ENCODE measurements around the gene DGKH.
"Not testable (repeated sequence)": the region's sequence is repeated elsewhere in the genome, so short reads cannot be mapped to it uniquely, and the experiment has no call there.

The DGKH gene

DNA sequence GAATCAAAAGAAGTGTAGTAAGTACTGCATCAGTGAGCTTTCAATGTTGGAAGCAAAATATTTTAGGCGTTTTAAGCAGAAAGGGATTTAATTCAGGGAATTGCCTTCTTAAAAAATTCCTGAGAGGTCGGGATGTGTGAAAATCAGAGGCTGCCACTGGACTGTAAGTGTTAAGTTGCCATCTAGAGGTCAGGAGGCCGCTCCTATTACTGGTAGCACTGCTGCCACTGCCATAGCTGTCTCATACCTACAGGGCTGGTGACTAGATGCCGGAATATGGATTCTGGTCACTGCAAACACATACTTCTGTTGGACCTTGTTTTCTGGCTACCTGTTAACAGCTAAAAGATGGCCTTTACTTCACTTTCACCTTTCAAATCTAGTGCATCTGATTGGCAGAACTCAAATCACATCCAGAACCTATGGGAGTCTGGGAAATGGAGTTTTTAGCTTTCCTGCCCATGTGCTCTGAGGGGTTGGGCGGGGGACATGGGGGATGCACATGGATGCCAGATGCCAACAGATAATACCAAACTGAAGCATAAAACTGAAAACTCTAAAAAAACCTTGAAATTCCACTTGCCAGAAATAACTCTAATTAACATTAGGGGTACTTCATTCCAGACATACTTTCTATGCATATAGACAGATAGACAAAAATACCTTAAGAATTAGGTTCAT is 29.8 kb downstream of the DGKH start:
- no peak for DNase-seq (ENCODE audit: low read depth)
- no peak overlapping the region for H3K4me3 ChIP-seq (replicated peaks; ENCODE audit: low read depth, low read length)
- TF ChIP-seq, protein P1, sequence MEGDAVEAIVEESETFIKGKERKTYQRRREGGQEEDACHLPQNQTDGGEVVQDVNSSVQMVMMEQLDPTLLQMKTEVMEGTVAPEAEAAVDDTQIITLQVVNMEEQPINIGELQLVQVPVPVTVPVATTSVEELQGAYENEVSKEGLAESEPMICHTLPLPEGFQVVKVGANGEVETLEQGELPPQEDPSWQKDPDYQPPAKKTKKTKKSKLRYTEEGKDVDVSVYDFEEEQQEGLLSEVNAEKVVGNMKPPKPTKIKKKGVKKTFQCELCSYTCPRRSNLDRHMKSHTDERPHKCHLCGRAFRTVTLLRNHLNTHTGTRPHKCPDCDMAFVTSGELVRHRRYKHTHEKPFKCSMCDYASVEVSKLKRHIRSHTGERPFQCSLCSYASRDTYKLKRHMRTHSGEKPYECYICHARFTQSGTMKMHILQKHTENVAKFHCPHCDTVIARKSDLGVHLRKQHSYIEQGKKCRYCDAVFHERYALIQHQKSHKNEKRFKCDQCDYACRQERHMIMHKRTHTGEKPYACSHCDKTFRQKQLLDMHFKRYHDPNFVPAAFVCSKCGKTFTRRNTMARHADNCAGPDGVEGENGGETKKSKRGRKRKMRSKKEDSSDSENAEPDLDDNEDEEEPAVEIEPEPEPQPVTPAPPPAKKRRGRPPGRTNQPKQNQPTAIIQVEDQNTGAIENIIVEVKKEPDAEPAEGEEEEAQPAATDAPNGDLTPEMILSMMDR (IDR thresholded peaks at IDR 0.05; ENCODE audit: low read length, missing control alignments) = no peak

DNA sequence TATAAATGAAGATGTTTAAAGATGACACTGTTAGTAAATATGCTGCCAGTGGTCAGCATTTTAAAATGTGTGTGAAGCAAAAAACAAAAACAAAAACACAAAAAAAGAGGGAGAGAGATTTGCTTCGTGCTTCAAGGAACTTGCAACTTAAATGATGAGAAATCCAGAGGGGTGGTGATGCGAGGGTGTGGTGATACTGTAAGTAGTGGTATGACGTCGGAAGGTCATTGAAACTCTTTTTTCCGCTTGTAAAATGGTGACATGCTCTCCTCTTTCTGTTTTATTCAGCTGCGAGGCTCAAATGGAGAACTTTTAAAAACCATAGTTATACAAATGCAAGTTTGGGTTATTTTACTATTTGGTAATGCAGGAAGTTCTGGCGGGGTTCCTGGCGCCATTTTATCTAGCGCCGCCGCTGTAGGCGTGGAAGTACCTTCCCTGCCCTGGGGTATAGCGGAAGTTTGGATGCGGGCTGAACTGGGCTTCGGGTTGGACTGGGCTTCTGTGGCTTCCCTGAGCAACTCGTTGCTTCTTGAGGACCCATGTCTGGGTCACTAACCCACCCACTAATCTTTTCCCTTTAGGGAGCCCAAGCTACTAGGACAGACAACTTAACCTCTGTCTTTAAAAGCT is 34.8 kb downstream of the DGKH start:
- H3K4me3 ChIP-seq (replicated peaks; ENCODE audit: low read depth, low read length) = no peak overlapping the region
- TF ChIP-seq, protein P1 (IDR thresholded peaks at IDR 0.05; ENCODE audit: low read length, missing control alignments) = no peak
- no peak for DNase-seq (ENCODE audit: low read depth)

DNA sequence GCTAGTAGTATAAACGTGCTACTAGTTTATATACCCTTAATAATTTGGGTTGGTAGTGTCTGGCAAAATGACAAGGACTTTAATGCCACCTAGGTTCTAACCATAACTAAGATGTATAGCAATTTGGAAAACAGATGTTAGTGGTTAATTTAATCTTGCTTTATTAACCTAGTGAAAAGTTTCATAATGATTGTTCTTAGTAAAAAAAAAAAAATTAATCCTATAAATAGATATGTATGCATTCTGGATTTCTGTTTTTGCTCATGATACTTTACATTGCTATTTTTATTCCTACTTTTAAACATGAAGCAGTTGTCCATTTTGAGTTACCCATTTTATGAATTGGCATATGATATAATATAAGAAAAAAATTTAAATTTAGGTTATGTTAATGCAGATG is 36.3 kb downstream of the DGKH start:
- TF ChIP-seq, protein P1 (IDR thresholded peaks at IDR 0.05; ENCODE audit: low read length, missing control alignments) = no peak
- DNase-seq (ENCODE audit: low read depth) = no peak
- no peak overlapping the region for H3K4me3 ChIP-seq (replicated peaks; ENCODE audit: low read depth, low read length)

DNA sequence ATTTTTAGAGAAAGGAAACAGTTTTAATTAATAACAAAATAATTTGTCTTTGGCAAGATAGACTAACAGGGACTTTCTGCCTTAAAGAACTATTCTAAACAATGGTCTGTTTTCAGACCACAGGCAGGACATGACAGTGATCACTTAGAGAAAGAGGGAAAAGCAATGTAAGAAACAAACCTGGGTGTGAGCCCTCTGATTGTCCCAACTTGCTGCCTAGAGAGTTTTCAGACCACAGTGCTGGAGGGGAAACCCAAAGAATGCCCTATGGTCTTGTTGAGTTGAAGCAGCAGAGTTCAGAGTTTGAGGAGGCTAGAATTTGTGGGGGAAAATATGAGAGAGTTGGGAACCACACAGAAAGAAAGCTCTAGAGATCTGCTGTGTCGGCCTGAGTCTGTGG is 38.1 kb downstream of the DGKH start:
- TF ChIP-seq, protein P1 (IDR thresholded peaks at IDR 0.05; ENCODE audit: low read length, missing control alignments) = no peak
- no peak overlapping the region for H3K4me3 ChIP-seq (replicated peaks; ENCODE audit: low read depth, low read length)
- no peak for DNase-seq (ENCODE audit: low read depth)

DNA sequence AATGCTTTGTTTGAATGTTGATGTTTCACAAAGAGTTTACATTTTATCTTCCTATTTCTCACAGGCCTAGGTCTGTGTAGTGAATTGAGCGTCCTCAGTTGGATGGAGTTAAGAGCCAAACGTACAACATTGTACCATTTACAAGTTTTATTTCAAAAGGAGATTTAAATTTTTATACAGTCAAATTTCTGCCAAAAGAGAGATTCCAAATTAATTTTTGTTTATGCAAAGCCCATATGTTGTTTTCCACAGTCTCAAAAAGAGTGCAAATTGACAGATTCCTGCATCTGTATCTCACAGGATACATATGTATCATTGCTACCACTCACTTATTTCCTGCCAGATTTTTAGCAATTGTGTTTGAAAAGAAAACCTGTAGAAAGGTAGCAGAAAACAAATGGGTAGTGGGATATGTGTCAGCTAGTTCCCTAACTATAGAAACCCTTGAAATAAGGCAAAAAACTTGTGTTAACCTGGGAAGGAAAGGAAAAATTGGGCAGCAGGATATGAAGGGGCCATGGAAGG is 46.1 kb downstream of the DGKH start:
- no peak overlapping the region for H3K4me3 ChIP-seq (replicated peaks; ENCODE audit: low read depth, low read length)
- no peak for DNase-seq (ENCODE audit: low read depth)
- TF ChIP-seq, protein P1 (IDR thresholded peaks at IDR 0.05; ENCODE audit: low read length, missing control alignments) = no peak

DNA sequence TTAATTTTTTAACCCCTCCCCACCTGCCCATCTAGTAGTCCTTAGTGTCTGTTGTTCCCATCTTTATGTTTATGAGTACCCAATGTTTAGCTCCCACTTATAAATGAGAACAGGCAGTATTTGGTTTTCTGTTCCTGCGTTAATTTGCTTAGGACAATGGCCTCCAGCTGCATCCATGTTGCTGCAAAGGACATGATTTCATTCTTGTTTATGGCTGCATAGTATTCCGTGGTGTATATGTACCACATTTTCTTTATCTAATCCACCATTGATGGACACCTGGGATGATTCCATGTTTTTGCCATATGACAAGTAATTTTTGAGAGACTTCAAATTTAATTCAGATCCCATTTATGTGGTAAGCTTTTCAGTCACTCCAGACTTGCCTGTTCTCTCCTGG is 47.8 kb downstream of the DGKH start:
- H3K4me3 ChIP-seq (replicated peaks; ENCODE audit: low read depth, low read length); DNase-seq (ENCODE audit: low read depth): not testable (repeated sequence)

DNA sequence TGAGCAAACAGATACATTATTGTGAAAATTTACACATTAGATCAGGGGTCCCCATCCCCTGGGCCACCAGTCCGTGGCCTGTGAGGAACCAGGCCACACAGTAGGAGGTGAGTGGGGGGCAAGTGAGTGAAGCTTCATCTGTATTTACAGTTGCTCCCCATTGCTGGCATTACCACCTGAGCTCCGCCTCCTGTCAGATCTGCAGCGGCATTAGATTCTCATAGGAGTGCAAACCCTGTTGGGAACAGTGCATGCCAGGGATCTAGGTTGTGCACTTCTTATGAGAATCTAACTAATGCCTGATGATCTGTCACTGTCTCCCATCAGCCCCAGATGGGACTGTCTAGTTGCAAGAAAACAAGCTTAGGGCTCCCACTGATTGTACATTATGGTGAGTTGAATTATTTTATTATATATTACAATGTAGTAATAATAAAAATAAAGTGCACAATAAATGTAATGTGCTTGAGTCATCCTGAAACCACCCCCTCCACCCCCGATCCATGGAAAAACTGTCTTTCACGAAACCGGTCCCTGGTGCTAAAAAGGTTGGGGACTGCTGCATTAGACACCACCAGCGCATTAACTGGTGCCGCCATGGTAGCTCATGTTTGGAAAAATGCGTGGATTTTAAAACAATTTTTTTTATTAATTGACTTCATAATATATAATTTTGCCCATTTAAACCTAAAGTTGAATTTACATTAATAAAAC is 51.7 kb downstream of the DGKH start:
- TF ChIP-seq, protein P1 (IDR thresholded peaks at IDR 0.05; ENCODE audit: low read length, missing control alignments) = no peak
- no peak overlapping the region for H3K4me3 ChIP-seq (replicated peaks; ENCODE audit: low read depth, low read length)
- DNase-seq (ENCODE audit: low read depth) = no peak

Data from fibroblast of pulmonary artery (primary cell).